Muscle layer of duodenum (tissue), 2 donors: ENCODE data around the gene UMAD1.
"Not testable (repeated sequence)": the region's sequence is repeated elsewhere in the genome, so short reads cannot be mapped to it uniquely, and the experiment has no call there.

Experiments
- H3K27ac ChIP-seq: one replicate; pipeline ENCODE4 v1.7.0; 2013; ENCODE audit warnings: mild to moderate bottlenecking, low read length
- H3K27me3 ChIP-seq: one replicate; pipeline ENCODE4 v1.7.0; 2013; ENCODE audit warnings: low read depth, mild to moderate bottlenecking, control low read depth, low read length
- H3K36me3 ChIP-seq, 2 donors: one replicate each; pipeline ENCODE4 v1.7.0; 2013; ENCODE audit warnings: low read length in 2 of 2, control low read depth in 1 of 2, mild to moderate bottlenecking in 1 of 2; ENCODE audit not compliant: insufficient read depth in 2 of 2, control insufficient read depth in 1 of 2
- H3K4me1 ChIP-seq, 2 donors: one replicate each; pipeline ENCODE4 v1.7.0; 2013; ENCODE audit warnings: low read length in 2 of 2, mild to moderate bottlenecking in 2 of 2, control low read depth in 1 of 2, moderate library complexity in 1 of 2; ENCODE audit not compliant: insufficient read depth in 2 of 2, control insufficient read depth in 1 of 2
- H3K4me3 ChIP-seq, 2 donors: one replicate each; pipeline ENCODE4 v1.7.0; 2013; ENCODE audit warnings: low read length in 2 of 2, low read depth in 1 of 2, mild to moderate bottlenecking in 1 of 2
- H3K9me3 ChIP-seq, 2 donors: one replicate each; pipeline ENCODE4 v1.7.0; 2013; ENCODE audit warnings: low read length in 2 of 2, control low read depth in 1 of 2, mild to moderate bottlenecking in 1 of 2; ENCODE audit not compliant: control insufficient read depth in 1 of 2
- donor health status: healthy.

UMAD1 gene

DNA sequence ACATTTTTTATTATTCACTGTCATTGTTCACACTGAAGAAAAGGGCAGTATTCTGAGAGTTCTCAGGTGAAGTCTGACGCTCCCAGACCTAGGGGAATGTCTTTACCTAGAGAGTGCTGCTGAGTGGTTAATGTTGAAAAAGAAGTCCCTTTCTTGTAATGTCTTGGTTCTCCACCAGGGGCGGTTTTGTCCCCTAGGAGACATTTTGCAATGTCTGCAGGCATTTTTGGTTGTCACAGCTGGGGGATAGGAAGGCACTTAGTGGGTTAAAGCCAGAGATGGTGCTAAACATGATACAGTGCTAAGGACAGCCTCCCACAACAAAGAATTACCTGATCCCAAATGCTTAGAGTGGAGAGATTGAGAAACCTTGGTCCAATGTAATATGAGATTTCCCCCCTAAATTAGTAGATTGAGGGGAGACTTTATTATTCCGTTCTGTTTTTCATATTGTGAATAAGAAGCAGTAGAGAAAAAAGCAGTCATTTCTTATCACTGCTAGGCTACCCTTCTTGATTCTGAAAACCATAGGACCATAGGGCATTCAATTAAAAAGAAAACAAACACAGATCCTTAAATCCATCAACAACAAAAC lies 13.1 kb downstream of the UMAD1 start:
- H3K36me3 ChIP-seq = no peaks in the 10 kb centered on the region
- H3K4me3 ChIP-seq = no peak overlapping the region
- no peaks in the 10 kb centered on the region for H3K27me3 ChIP-seq
- no peaks in the 10 kb centered on the region for H3K4me1 ChIP-seq
- H3K9me3 ChIP-seq = no peaks in the 10 kb centered on the region
- H3K27ac ChIP-seq = no peak overlapping the region

DNA sequence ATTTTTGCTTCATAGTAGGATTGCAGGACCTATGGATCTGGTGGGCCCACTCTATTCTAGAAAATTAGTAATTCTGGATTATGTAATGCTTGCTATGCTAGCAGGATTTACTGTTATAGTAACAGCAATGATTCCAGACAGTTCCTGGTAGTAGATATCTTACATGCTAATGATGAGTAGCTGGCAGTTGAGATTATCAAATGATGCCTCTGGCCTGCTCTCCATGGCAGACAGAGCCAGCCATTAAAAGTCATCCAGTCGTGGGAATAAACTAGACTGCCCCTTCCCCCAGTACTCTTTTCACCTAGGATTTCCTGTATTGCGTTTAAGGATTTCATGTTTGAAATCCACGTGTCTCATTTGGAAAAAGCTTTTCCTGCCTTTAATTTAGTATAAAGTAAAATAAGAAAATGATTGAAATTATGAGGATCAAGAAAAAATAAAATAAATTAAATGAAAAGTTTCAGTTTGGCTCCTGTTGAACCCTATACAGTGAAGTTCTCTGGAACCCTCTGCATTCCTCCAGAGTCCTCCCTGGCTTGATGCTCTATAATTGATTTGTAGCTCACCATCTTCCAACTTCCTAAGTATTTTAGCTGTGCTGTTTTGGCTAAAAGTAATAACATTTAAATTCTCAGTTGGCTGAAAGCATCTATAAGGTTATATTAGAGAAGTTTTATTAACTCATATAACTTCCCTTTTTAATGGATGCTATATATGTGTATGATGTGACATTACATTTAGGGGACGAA lies 14.6 kb downstream of the UMAD1 start:
- H3K36me3 ChIP-seq = no peaks in the 10 kb centered on the region
- H3K4me1 ChIP-seq = no peaks in the 10 kb centered on the region
- no peak overlapping the region for H3K4me3 ChIP-seq
- H3K9me3 ChIP-seq = no peaks in the 10 kb centered on the region
- H3K27me3 ChIP-seq = no peaks in the 10 kb centered on the region
- no peak overlapping the region for H3K27ac ChIP-seq

DNA sequence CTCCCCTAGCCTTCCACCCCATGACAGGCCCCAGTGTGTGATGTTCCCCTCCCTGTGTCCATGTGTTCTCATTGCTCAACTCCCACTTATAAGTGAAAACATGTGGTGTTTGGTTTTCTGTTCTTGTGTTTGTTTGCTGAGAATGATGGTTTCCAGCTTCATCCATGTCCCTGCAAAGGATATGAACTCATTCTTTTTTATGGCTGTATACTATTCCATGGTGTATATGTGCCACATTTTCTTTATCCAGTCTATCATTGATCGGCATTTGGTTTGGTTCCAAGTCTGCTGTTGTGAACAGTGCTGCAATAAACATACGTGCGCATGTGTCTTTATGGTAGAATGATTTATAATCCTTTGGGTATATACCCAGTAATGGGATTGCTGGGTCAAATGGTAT lies 15.9 kb downstream of the UMAD1 start:
- not testable (repeated sequence) for H3K27me3 ChIP-seq

GRCh38 chr7:7662527-7662926 lies 22.0 kb downstream of the UMAD1 start:
- Histone ChIP-seq H3K27ac (no peak overlapping the region), H3K4me3 (no peak overlapping the region), H3K4me1 (no peaks in the 10 kb centered on the region), H3K27me3 (no peaks in the 10 kb centered on the region), H3K9me3 (no peaks in the 10 kb centered on the region), H3K36me3 (no peaks in the 10 kb centered on the region)

More for the DNA sequence above, 15.9 kb downstream of the UMAD1 start:
- H3K9me3 ChIP-seq, H3K27ac ChIP-seq, H3K4me1 ChIP-seq, H3K36me3 ChIP-seq, H3K4me3 ChIP-seq: not testable (repeated sequence)

- Histone ChIP-seq H3K9me3 (no peaks in the 10 kb centered on the region), H3K27me3 (no peaks in the 10 kb centered on the region), H3K4me1 (no peaks in the 10 kb centered on the region), H3K27ac (no peak overlapping the region), H3K36me3 (no peaks in the 10 kb centered on the region), H3K4me3 (no peak overlapping the region)
Observed at GRCh38 chr7:7664291-7664690, 23.7 kb downstream of the UMAD1 start.

- Histone ChIP-seq H3K9me3 (no peaks in the 10 kb centered on the region), H3K27me3 (no peaks in the 10 kb centered on the region), H3K4me3 (no peak overlapping the region), H3K36me3 (no peaks in the 10 kb centered on the region), H3K4me1 (no peaks in the 10 kb centered on the region), H3K27ac (no peak overlapping the region)
Observed at GRCh38 chr7:7665031-7665430, 24.5 kb downstream of the UMAD1 start.

- Histone ChIP-seq H3K36me3 (no peaks in the 10 kb centered on the region), H3K27me3 (no peaks in the 10 kb centered on the region), H3K27ac (no peak overlapping the region), H3K9me3 (no peaks in the 10 kb centered on the region), H3K4me3 (no peak overlapping the region), H3K4me1 (no peaks in the 10 kb centered on the region)
Observed at GRCh38 chr7:7667187-7667586, 26.6 kb downstream of the UMAD1 start.

DNA sequence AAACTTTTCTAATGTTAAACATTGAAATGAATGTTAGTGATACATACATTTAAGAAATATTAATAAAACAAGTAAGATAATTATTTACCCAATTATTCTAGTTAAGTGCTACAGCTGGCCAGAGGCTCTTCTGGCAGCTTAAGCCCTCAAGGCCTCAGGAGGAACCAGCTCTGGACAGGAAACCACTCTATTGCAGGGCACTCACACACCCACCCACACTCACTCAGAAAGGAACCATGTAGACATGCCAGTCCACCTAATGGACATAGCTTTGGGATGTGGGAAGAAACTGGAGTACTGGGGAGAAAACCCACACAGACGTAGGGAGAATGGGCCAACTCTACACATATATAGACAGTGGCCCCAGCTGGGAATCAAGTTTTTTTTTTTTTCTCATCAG lies 28.2 kb downstream of the UMAD1 start:
- no peaks in the 10 kb centered on the region for H3K36me3 ChIP-seq
- no peak overlapping the region for H3K4me3 ChIP-seq
- no peaks in the 10 kb centered on the region for H3K27me3 ChIP-seq
- no peak overlapping the region for H3K27ac ChIP-seq
- H3K4me1 ChIP-seq = peaks cover 0 to 4% of the 10 kb centered on the region in 2 donors
- no peaks in the 10 kb centered on the region for H3K9me3 ChIP-seq

DNA sequence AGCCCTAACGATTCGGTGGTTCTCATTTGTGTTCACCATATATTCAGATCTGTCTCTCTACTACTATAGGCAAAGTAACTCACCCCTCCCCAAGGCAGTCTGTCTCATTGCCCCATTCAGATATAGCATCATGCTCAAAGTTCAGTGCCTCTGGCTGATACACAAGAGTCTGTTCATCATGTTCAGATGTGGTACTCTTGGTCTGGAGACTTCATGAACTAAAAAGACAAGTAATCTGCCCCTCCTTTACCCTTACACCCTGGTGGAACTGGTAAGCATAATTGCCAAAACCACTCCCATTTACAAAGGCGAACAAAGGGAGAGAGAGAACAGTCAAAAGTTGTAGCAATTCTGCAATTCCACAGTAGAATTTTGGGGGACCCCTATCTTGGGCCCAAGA lies 29.9 kb downstream of the UMAD1 start:
- H3K36me3 ChIP-seq = peaks cover 0 to 5% of the 10 kb centered on the region in 2 donors
- no peak overlapping the region for H3K4me3 ChIP-seq
- H3K27me3 ChIP-seq = no peaks in the 10 kb centered on the region
- peaks cover 0 to 4% of the 10 kb centered on the region in 2 donors for H3K4me1 ChIP-seq
- no peak overlapping the region for H3K27ac ChIP-seq
- no peaks in the 10 kb centered on the region for H3K9me3 ChIP-seq

GRCh38 chr7:7671361-7671760 lies 30.8 kb downstream of the UMAD1 start:
- peaks cover 0 to 5% of the 10 kb centered on the region in 2 donors for H3K36me3 ChIP-seq
- H3K4me1 ChIP-seq = peaks cover 0 to 4% of the 10 kb centered on the region in 2 donors
- no peaks in the 10 kb centered on the region for H3K27me3 ChIP-seq
- no peak overlapping the region for H3K4me3 ChIP-seq
- H3K27ac ChIP-seq = no peak overlapping the region
- no peaks in the 10 kb centered on the region for H3K9me3 ChIP-seq

GRCh38 chr7:7672545-7673239 lies 32.1 kb downstream of the UMAD1 start:
- H3K9me3 ChIP-seq = no peaks in the 10 kb centered on the region
- H3K27me3 ChIP-seq = no peaks in the 10 kb centered on the region
- H3K4me1 ChIP-seq = peaks cover 0 to 4% of the 10 kb centered on the region in 2 donors
- H3K27ac ChIP-seq = no peak overlapping the region
- no peak overlapping the region for H3K4me3 ChIP-seq
- H3K36me3 ChIP-seq = peaks cover under 1 to 5% of the 10 kb centered on the region in 2 donors
